ENCODE data around the gene ERCC2. TPM values are rescaled to one million over a fixed set of nuclear protein-coding genes. Genes with fewer than 3 reads are reported as not detected.

The ERCC2 gene
- total and polyA plus RNA-seq, 2 of the 4 experiments (the other 2 are of a cell fraction) = 30.6 to 66.5 TPM

DNA sequence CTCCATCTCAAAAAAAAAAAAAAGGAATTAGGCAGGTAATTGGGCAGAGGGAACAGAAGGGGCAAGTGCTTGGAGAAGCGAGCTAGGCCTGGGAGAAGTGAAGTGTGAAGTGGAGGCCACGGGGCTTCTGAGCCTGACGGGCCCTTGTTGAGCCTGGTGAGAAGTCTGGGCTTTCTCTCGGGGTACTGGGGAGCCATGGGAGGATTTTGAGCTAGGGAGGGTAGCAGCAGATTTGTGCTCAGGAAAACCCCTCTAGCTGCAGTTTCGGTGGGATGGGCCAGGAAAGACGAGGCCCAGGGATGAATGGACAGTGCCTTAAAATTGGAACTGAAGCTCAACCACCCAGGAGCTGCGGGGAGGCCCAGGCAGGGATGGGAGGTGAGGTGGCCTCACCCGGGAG lies 44.1 kb upstream of the ERCC2 start:
- dilution Hi-C loops (cut with HindIII; ENCODE audit: low sequenced_read_pairs, unreplicated experiment) = no loop called here
- H3K4me1 ChIP-seq (ENCODE audit: control insufficient read depth, insufficient read depth, low read length) = no peaks in the 10 kb centered on the region
- H4K5ac ChIP-seq (ENCODE audit: low read depth, low read length) = no peak overlapping the region
- ChIA-PET CTCF (no interaction called here), POLR2A (ENCODE audit: unreplicated experiment) (no interaction called here)
- no peak overlapping the region for H2BK120ac ChIP-seq (ENCODE audit: low read depth, low read length)
- H3K18ac ChIP-seq (ENCODE audit: low read depth, low read length) = no peak overlapping the region
- TF ChIP-seq MAFK (IDR thresholded peaks at IDR 0.05; ENCODE audit: low read depth, low read length) = no peak
- TF ChIP-seq RCOR1 (IDR thresholded peaks at IDR 0.05; ENCODE audit: insufficient replicate concordance, low read length) = no peak
- TF ChIP-seq, protein P1, sequence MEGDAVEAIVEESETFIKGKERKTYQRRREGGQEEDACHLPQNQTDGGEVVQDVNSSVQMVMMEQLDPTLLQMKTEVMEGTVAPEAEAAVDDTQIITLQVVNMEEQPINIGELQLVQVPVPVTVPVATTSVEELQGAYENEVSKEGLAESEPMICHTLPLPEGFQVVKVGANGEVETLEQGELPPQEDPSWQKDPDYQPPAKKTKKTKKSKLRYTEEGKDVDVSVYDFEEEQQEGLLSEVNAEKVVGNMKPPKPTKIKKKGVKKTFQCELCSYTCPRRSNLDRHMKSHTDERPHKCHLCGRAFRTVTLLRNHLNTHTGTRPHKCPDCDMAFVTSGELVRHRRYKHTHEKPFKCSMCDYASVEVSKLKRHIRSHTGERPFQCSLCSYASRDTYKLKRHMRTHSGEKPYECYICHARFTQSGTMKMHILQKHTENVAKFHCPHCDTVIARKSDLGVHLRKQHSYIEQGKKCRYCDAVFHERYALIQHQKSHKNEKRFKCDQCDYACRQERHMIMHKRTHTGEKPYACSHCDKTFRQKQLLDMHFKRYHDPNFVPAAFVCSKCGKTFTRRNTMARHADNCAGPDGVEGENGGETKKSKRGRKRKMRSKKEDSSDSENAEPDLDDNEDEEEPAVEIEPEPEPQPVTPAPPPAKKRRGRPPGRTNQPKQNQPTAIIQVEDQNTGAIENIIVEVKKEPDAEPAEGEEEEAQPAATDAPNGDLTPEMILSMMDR (conservative IDR thresholded peaks at IDR 0.05; ENCODE audit: low read depth, low read length) = no peak
- no peak for TF ChIP-seq CEBPB (IDR thresholded peaks at IDR 0.05; ENCODE audit: low read depth, low read length)
- TF ChIP-seq RAD21 (IDR thresholded peaks at IDR 0.05; ENCODE audit: low read length) = no peak
- no peak for TF ChIP-seq MAZ (IDR thresholded peaks at IDR 0.05; ENCODE audit: borderline replicate concordance, low read depth, low read length)
- TF ChIP-seq, protein P2, sequence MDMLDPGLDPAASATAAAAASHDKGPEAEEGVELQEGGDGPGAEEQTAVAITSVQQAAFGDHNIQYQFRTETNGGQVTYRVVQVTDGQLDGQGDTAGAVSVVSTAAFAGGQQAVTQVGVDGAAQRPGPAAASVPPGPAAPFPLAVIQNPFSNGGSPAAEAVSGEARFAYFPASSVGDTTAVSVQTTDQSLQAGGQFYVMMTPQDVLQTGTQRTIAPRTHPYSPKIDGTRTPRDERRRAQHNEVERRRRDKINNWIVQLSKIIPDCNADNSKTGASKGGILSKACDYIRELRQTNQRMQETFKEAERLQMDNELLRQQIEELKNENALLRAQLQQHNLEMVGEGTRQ (IDR thresholded peaks at IDR 0.05; ENCODE audit: low read depth, low read length) = no peak
- no peak for TF ChIP-seq MXI1 (IDR thresholded peaks at IDR 0.05; ENCODE audit: borderline replicate concordance, low read depth, low read length)
- TF ChIP-seq SMC3 (IDR thresholded peaks at IDR 0.05; ENCODE audit: low read depth, low read length) = no peak
- 89% methylated on average over 7 of the region's 8 CpGs; no CpG with 5 or more reads in 1 of the 2 experiments for WGBS, 2 experiments (ENCODE audit: extremely low coverage in 2 of 2, insufficient read length in 1 of 2)
- intact Hi-C loops (cut with micrococcal nuclease) = no loop called here
- H3K9me1 ChIP-seq (ENCODE audit: insufficient read depth, low read length) = no peaks in the 10 kb centered on the region; the same call in 1 of the 2 replicates
- H3K23ac ChIP-seq (ENCODE audit: low read depth, low read length) = no peak overlapping the region
- no peak overlapping the region for H2BK5ac ChIP-seq (ENCODE audit: low read depth, low read length, poor library complexity, severe bottlenecking)
- no peak overlapping the region for H2AFZ ChIP-seq (replicated peaks; ENCODE audit: low read length, poor library complexity)
- peaks cover 0 to 27% of the 10 kb centered on the region in 2 experiments; a peak in 2 of 4 replicates for H3K79me1 ChIP-seq (ENCODE audit: low read depth in 1 of 2, low read length in 2 of 2)
- no peak overlapping the region for H3K4me2 ChIP-seq (ENCODE audit: low read depth, low read length)
- H3K56ac ChIP-seq (ENCODE audit: extremely low read depth, insufficient read depth, low read length) = no peak overlapping the region
- H3K27me3 ChIP-seq (ENCODE audit: control insufficient read depth, insufficient read depth, low read length) = no peaks in the 10 kb centered on the region
- H3K36me3 ChIP-seq (ENCODE audit: control insufficient read depth, insufficient read depth, low read length) = peaks cover 50% of the 10 kb centered on the region
- DNase-seq (no peak), ATAC-seq (ENCODE audit: low read depth) (no peak)
- H2AK9ac ChIP-seq (replicated peaks; ENCODE audit: low read depth, low read length, poor library complexity) = peak overlapping the region; percentile 7
- H2AK5ac ChIP-seq (ENCODE audit: low read depth, low read length) = no peak overlapping the region
- H4K8ac ChIP-seq (ENCODE audit: low read depth in 2 of 2, low read length in 2 of 2) = no peak overlapping the region
- H3K27ac ChIP-seq (ENCODE audit: insufficient read depth, low read length) = no peak overlapping the region
- BruUV-seq (replicated peaks) = no TSS peak
- H3K14ac ChIP-seq (replicated peaks; ENCODE audit: low read depth, low read length) = no peak overlapping the region
- in situ Hi-C loops (cut with MboI; ENCODE audit: low sequenced_read_pairs) = no loop called here
- H3K9ac ChIP-seq (ENCODE audit: low read depth, low read length) = no peak overlapping the region
- no peak overlapping the region for H4K91ac ChIP-seq (ENCODE audit: insufficient read depth, low read depth, low read length)
- H2BK20ac ChIP-seq (ENCODE audit: low read depth, low read length) = no peak overlapping the region
- H4K20me1 ChIP-seq (ENCODE audit: insufficient read depth, low read length) = no peaks in the 10 kb centered on the region
- H3K4ac ChIP-seq (ENCODE audit: low read depth, low read length) = no peak overlapping the region
- no peak overlapping the region for H2BK15ac ChIP-seq (ENCODE audit: low read depth, low read length)
- no peak overlapping the region for H3K4me3 ChIP-seq (ENCODE audit: insufficient read depth, low read depth, low read length)
- no peaks in the 10 kb centered on the region for H3K9me3 ChIP-seq (ENCODE audit: control insufficient read depth, insufficient read depth, low read length)

Data from IMR-90 (cell line).